ENCODE results near the gene ENTPD6. TPM values are rescaled to one million over a fixed set of nuclear protein-coding genes. Genes with fewer than 3 reads are reported as not detected.

Gene ENTPD6
- total RNA-seq, 4 donors from 2014 or later, result 26.5 to 48.4 (median 40.2) TPM

DNA sequence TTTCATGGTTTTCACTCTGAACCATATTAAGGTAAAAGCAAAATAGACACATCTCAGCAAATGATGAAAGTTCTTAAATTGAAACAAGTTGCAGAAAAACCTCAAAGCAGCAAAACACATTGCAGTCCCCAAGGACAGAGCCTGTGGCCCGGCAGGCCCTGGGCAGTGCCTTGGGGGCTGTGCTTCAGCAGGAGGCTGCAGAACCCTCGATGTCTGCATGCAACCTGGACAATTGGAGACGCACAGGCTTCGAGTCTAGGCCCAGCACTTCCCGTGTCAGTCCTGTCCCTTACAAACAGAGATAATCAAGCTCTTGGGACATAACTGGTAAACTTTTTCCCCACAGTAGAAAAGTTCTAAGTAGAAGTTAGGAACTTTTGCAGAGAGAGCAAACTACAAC lies 61.6 kb downstream of the ENTPD6 start:
- intact Hi-C loops (cut with DNase I), result no loop called here
- no peaks in the 10 kb centered on the region for H3K9me3 ChIP-seq
- no peak for DNase-seq
- peaks cover 0 to 59% (median 8%) of the 10 kb centered on the region in 3 donors for H3K36me3 ChIP-seq
- H3K4me3 ChIP-seq, result no peak overlapping the region
- 81 to 91% methylated on average over 5 of the region's 5 CpGs for WGBS, 2 donors
- peak overlapping the region in 1 of 4 donors; percentile 95 for H3K27ac ChIP-seq
- no peaks in the 10 kb centered on the region for H3K27me3 ChIP-seq
- H3K4me1 ChIP-seq, result peaks cover 5 to 64% (median 26%) of the 10 kb centered on the region in 3 donors
- no peak for TF ChIP-seq POLR2A (IDR thresholded peaks at IDR 0.05)
- TF ChIP-seq, protein P1, sequence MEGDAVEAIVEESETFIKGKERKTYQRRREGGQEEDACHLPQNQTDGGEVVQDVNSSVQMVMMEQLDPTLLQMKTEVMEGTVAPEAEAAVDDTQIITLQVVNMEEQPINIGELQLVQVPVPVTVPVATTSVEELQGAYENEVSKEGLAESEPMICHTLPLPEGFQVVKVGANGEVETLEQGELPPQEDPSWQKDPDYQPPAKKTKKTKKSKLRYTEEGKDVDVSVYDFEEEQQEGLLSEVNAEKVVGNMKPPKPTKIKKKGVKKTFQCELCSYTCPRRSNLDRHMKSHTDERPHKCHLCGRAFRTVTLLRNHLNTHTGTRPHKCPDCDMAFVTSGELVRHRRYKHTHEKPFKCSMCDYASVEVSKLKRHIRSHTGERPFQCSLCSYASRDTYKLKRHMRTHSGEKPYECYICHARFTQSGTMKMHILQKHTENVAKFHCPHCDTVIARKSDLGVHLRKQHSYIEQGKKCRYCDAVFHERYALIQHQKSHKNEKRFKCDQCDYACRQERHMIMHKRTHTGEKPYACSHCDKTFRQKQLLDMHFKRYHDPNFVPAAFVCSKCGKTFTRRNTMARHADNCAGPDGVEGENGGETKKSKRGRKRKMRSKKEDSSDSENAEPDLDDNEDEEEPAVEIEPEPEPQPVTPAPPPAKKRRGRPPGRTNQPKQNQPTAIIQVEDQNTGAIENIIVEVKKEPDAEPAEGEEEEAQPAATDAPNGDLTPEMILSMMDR (IDR thresholded peaks at IDR 0.05), result no peak

DNA sequence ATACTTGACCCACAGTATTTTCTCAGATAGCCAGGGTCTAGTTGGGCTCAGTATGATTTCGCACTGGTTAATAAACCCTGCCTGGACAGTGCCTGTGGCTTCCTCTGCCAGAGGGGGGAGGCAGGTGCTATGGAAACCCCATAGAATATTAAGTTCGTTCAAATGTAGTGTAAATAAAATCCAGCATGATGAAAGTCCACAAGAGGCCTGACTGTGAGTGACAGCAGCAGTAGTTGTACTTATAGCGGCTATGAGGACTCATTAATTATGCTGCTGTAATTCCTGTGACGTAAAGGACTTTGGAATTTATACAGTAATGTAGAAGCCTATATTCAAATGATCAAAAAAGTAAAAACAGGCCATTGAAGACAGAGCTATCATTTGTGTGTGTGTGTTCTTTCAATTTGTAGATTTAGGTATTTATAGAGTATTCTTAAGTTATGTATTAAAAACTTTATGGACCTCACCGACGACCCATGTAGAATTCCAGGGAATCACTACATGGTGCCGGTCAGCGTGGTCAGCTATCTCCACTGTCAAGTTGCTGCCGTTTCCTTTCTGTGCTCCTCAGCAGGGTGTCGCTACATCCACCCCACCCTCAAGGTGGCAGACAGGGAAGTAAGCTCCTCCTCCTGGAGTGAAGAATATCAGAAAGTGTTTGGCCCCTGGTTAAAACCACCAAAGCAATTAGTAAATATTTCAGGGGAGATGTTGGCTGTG lies 62.4 kb downstream of the ENTPD6 start:
- intact Hi-C loops (cut with DNase I), result no loop called here
- Histone ChIP-seq H3K27me3 (no peaks in the 10 kb centered on the region), H3K4me3 (no peak overlapping the region), H3K9me3 (no peaks in the 10 kb centered on the region), H3K4me1 (peaks cover 5 to 56% (median 20%) of the 10 kb centered on the region in 3 donors), H3K36me3 (peaks cover 0 to 55% (median 8%) of the 10 kb centered on the region in 3 donors), H3K27ac (no peak overlapping the region)
- 82 to 86% methylated on average over 9 to 10 of the region's 10 CpGs for WGBS, 2 donors
- TF ChIP-seq POLR2A (IDR thresholded peaks at IDR 0.05), result no peak
- TF ChIP-seq, protein P1 (IDR thresholded peaks at IDR 0.05), result no peak
- no peak for DNase-seq

DNA sequence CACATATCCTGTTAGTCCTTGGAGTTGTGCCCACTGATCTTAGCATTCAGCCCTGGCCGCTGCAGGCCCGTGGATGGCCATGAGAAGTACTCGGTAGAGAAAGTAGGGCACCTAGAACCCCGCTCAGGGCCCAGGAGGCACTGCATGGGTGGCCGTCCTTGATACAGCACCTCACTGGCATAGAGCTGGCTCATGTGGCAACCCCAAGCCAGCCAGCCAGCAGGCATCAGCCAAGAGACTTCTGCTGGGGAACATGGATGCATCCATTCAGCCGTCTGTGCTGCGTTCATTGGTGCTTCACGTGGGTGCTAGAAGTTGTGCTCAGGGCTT lies 62.9 kb downstream of the ENTPD6 start:
- H3K27me3 ChIP-seq, result no peaks in the 10 kb centered on the region
- H3K27ac ChIP-seq, result no peak overlapping the region
- DNase-seq, result no peak
- peaks cover 5 to 51% (median 15%) of the 10 kb centered on the region in 3 donors for H3K4me1 ChIP-seq
- 87 to 91% methylated on average over 4 to 6 of the region's 8 CpGs for WGBS, 2 donors
- TF ChIP-seq, protein P1 (IDR thresholded peaks at IDR 0.05), result no peak
- TF ChIP-seq POLR2A (IDR thresholded peaks at IDR 0.05), result no peak
- intact Hi-C loops (cut with DNase I), result no loop called here
- no peak overlapping the region for H3K4me3 ChIP-seq
- peaks cover 0 to 52% (median 8%) of the 10 kb centered on the region in 3 donors for H3K36me3 ChIP-seq
- no peaks in the 10 kb centered on the region for H3K9me3 ChIP-seq

DNA sequence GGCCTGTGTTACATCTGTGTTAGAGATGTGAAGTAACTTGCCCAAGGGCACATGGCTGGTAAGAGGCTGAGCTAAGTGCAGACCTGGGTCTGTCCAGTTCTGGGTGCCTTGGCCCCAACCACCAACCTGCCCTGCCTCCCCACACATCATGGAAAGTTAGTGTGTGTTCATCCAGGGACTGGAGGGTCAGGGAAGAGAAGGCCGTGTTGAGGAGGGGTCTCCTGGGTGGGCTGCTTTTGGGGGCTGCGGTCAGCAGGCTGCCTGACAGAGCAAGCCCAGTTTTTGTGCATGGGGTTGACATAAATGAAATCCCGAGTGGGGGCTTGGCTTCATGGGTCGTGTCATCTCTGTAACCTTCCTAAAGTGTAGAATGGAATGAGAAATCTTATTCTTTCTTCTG lies 63.3 kb downstream of the ENTPD6 start:
- no peak for TF ChIP-seq POLR2A (IDR thresholded peaks at IDR 0.05)
- TF ChIP-seq, protein P1 (IDR thresholded peaks at IDR 0.05), result no peak
- Histone ChIP-seq H3K4me1 (peaks cover 5 to 47% (median 15%) of the 10 kb centered on the region in 3 donors), H3K27me3 (no peaks in the 10 kb centered on the region), H3K9me3 (no peaks in the 10 kb centered on the region), H3K4me3 (no peak overlapping the region), H3K36me3 (peaks cover 0 to 52% (median 8%) of the 10 kb centered on the region in 3 donors), H3K27ac (no peak overlapping the region)
- intact Hi-C loops (cut with DNase I), result no loop called here
- 83 to 88% methylated on average over 2 to 4 of the region's 4 CpGs for WGBS, 2 donors
- no peak for DNase-seq

DNA sequence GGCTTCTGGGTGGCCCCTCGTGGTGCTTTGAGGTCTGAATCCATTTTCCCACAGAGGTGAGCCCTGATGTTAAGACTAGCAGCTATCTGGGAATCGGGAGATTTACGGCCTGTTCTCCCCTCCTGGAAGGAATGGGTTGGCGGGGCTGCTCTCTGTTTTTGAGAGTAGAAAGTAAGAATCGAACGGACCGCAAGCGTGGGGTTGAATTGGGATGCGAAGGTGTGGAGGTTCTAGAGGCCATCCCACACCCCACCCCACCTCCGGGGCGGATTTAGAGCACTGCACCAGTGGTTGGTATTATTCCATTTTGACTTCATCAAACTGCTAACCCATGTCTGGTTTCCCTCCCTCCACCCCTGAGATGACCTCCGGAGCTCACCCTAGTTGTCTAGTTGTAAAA lies 63.8 kb downstream of the ENTPD6 start:
- DNase-seq, result no peak
- no peak overlapping the region for H3K27ac ChIP-seq

More for the DNA sequence above, 63.8 kb downstream of the ENTPD6 start:
- TF ChIP-seq POLR2A (IDR thresholded peaks at IDR 0.05), result no peak
- TF ChIP-seq, protein P1 (IDR thresholded peaks at IDR 0.05), result no peak
- Histone ChIP-seq H3K4me1 (peaks cover 5 to 42% (median 15%) of the 10 kb centered on the region in 3 donors), H3K4me3 (no peak overlapping the region), H3K36me3 (peaks cover 0 to 52% (median 8%) of the 10 kb centered on the region in 3 donors), H3K27me3 (no peaks in the 10 kb centered on the region), H3K9me3 (no peaks in the 10 kb centered on the region)
- intact Hi-C loops (cut with DNase I), result no loop called here
- WGBS, 2 donors, result 92 to 97% methylated on average over 10 to 11 of the region's 12 CpGs

Measured in esophagus squamous epithelium (tissue), 5 donors.